GM18507 (cell line): Measurements from ENCODE around the gene ZNF415.
A peak's percentile ranks its signal among the peaks of the same experiment; 100 is the strongest.
"Not testable (repeated sequence)": the region's sequence is repeated elsewhere in the genome, so short reads cannot be mapped to it uniquely, and the experiment has no call there.

Source experiments
- DNase-seq: peaks from one replicate; pipeline ENCODE4 v3.0.0; 2011; ENCODE audit warnings: low read depth; ENCODE audit not compliant: insufficient read length; ENCODE audit errors: extremely low spot score
- FAIRE-seq: peaks from 2 replicates; lab custom pipeline; 2011; peaks lifted over from hg19 to GRCh38; lab: Jason Lieb, UNC

The ZNF415 gene

GRCh38 chr19:53103234-53104203 is 29.2 kb downstream of the ZNF415 start, which contains the start of gene ZNF160:
Gene ZNF160 (minus strand): TSS chr19:53103422. CDS start chr19:53086276, 17,146 bp downstream.
- peak; percentile 94 for FAIRE-seq

GRCh38 chr19:53102756-53103233 is 29.9 kb downstream of the ZNF415 start:
- no peak for FAIRE-seq
- no peak for DNase-seq

More at GRCh38 chr19:53103234-53104203, 29.2 kb downstream of the ZNF415 start, which contains the start of gene ZNF160:
- peak; percentile 94 for DNase-seq

- FAIRE-seq (no peak), DNase-seq (no peak)
These were observed 30.4 kb downstream of the ZNF415 start for GRCh38 chr19:53102206-53102755.

GRCh38 chr19:53101518-53101917 is 31.2 kb downstream of the ZNF415 start:
- DNase-seq (no peak), FAIRE-seq (no peak)

GRCh38 chr19:53098570-53098969 is 34.1 kb downstream of the ZNF415 start:
- DNase-seq, FAIRE-seq: not testable (repeated sequence)

- FAIRE-seq, DNase-seq: not testable (repeated sequence)
These were observed 35.6 kb downstream of the ZNF415 start for GRCh38 chr19:53096982-53097690.

GRCh38 chr19:53096579-53096978 is 36.1 kb downstream of the ZNF415 start:
- not testable (repeated sequence) for FAIRE-seq, DNase-seq

GRCh38 chr19:53094754-53095575 is 37.7 kb downstream of the ZNF415 start:
- FAIRE-seq (no peak), DNase-seq (no peak)

GRCh38 chr19:53092723-53093122 is 40.0 kb downstream of the ZNF415 start:
- no peak for FAIRE-seq
- DNase-seq = no peak

GRCh38 chr19:53091413-53092254 is 41.1 kb downstream of the ZNF415 start:
- FAIRE-seq (no peak), DNase-seq (no peak)

GRCh38 chr19:53088091-53088490 is 44.6 kb downstream of the ZNF415 start:
- no peak for DNase-seq

GRCh38 chr19:53086949-53087348 is 45.8 kb downstream of the ZNF415 start:
- FAIRE-seq (no peak), DNase-seq (no peak)

More at GRCh38 chr19:53088091-53088490, 44.6 kb downstream of the ZNF415 start:
- FAIRE-seq = no peak

- FAIRE-seq (no peak), DNase-seq (no peak)
These were observed 47.2 kb downstream of the ZNF415 start for GRCh38 chr19:53085496-53085895.

- no peak for DNase-seq
- no peak for FAIRE-seq
These were observed 49.8 kb downstream of the ZNF415 start for GRCh38 chr19:53082929-53083328.

GRCh38 chr19:53079313-53079924 is 53.3 kb downstream of the ZNF415 start:
- DNase-seq = no peak
- FAIRE-seq = no peak

- DNase-seq (no peak), FAIRE-seq (no peak)
These were observed 54.0 kb downstream of the ZNF415 start for GRCh38 chr19:53078668-53079067.

GRCh38 chr19:53076984-53077383 is 55.7 kb downstream of the ZNF415 start:
- FAIRE-seq = no peak
- DNase-seq = no peak

- FAIRE-seq = no peak
These were observed 63.9 kb downstream of the ZNF415 start for GRCh38 chr19:53068834-53069233.

More at GRCh38 chr19:53068834-53069233, 63.9 kb downstream of the ZNF415 start:
- no peak for DNase-seq
